ENCODE results near the gene SLC35F3.

SLC35F3 gene

DNA sequence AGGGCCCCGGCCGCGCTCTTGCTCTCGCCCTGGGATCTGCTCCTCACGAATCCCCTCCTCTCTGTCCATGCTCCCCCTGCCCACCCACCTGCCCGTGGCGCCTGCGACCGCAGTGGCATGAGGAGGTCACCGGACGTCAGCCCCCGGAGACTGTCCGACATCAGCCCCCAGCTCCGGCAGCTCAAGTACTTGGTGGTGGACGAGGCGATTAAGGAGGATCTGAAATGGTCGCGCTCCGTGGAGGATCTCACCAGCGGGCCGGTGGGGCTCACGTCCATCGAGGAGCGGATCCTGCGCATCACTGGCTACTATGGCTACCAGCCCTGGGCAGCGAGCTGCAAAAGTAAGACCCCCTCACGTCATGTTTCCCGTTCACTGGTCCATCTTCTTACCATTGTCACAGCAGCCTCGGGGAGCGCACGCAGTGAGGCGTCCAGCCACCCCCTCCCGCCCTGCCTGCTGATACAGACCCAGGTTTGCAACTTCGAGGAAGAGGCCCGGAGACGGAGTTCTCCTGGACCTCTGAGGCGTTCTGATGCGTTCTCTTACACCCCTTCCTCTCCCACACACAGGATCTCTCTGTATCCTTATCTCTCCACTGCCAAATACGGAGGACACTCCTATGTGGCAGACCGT, 1.1 kb downstream of the SLC35F3 start:
- no peaks in the 10 kb centered on the region for H3K36me3 ChIP-seq
- TF ChIP-seq CTCF (IDR thresholded peaks at IDR 0.05; ENCODE audit: low read depth, low read length): no peak
- H3K27ac ChIP-seq: no peak overlapping the region
- peak overlapping the region; percentile 38 for H3K4me3 ChIP-seq (ENCODE audit: low read depth, low read length)
- peaks cover 98% of the 10 kb centered on the region for H3K27me3 ChIP-seq (ENCODE audit: insufficient read depth, low read depth, severe bottlenecking)
- peaks cover 9% of the 10 kb centered on the region for H3K9me3 ChIP-seq (ENCODE audit: severe bottlenecking)
- peak; percentile 23 for DNase-seq

DNA sequence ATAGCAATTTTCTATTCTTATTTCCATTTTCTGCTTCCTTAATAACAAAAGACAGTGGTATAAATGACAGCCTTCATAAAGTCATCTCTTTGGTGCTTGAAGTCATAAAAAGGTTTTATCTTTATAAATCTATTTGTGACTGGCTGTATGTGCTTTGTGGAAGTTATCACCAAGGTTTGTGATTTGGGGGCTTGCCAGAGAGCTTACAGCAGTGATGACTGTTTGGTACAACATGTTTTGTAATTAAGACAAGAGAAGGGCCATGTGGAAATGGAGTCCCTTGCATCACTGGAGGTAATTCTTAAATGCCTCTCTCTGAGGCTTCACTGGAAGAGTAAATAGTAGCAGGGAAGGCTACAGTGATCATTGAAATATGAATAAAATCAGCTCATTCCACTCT, 2.7 kb downstream of the SLC35F3 start:
- H3K4me3 ChIP-seq (ENCODE audit: low read depth, low read length): no peak overlapping the region
- H3K9me3 ChIP-seq (ENCODE audit: severe bottlenecking): peaks cover 11% of the 10 kb centered on the region
- H3K27ac ChIP-seq: no peak overlapping the region
- no peak for TF ChIP-seq CTCF (IDR thresholded peaks at IDR 0.05; ENCODE audit: low read depth, low read length)
- no peaks in the 10 kb centered on the region for H3K36me3 ChIP-seq
- DNase-seq: no peak
- peaks cover 98% of the 10 kb centered on the region for H3K27me3 ChIP-seq (ENCODE audit: insufficient read depth, low read depth, severe bottlenecking)

- Histone ChIP-seq H3K27me3 (ENCODE audit: insufficient read depth, low read depth, severe bottlenecking) (peaks cover 98% of the 10 kb centered on the region), H3K27ac (no peak overlapping the region), H3K36me3 (no peaks in the 10 kb centered on the region), H3K4me3 (ENCODE audit: low read depth, low read length) (no peak overlapping the region), H3K9me3 (ENCODE audit: severe bottlenecking) (peaks cover 13% of the 10 kb centered on the region)
- DNase-seq: no peak
- no peak for TF ChIP-seq CTCF (IDR thresholded peaks at IDR 0.05; ENCODE audit: low read depth, low read length)
These were observed 3.6 kb downstream of the SLC35F3 start for GRCh38 chr1:233908092-233908491.

GRCh38 chr1:233909195-233909594, 4.7 kb downstream of the SLC35F3 start:
- peaks cover 98% of the 10 kb centered on the region for H3K27me3 ChIP-seq (ENCODE audit: insufficient read depth, low read depth, severe bottlenecking)
- H3K9me3 ChIP-seq (ENCODE audit: severe bottlenecking): peaks cover 10% of the 10 kb centered on the region
- H3K4me3 ChIP-seq (ENCODE audit: low read depth, low read length): no peak overlapping the region
- H3K36me3 ChIP-seq: no peaks in the 10 kb centered on the region
- no peak for TF ChIP-seq CTCF (IDR thresholded peaks at IDR 0.05; ENCODE audit: low read depth, low read length)
- H3K27ac ChIP-seq: no peak overlapping the region
- DNase-seq: no peak

- DNase-seq: no peak
- no peak overlapping the region for H3K27ac ChIP-seq
- peaks cover 3% of the 10 kb centered on the region for H3K9me3 ChIP-seq (ENCODE audit: severe bottlenecking)
- TF ChIP-seq CTCF (IDR thresholded peaks at IDR 0.05; ENCODE audit: low read depth, low read length): no peak
- no peaks in the 10 kb centered on the region for H3K36me3 ChIP-seq
- H3K4me3 ChIP-seq (ENCODE audit: low read depth, low read length): no peak overlapping the region
- H3K27me3 ChIP-seq (ENCODE audit: insufficient read depth, low read depth, severe bottlenecking): peaks cover 99% of the 10 kb centered on the region
These were observed 8.0 kb downstream of the SLC35F3 start for GRCh38 chr1:233912447-233912846.

GRCh38 chr1:233912909-233913308, 8.4 kb downstream of the SLC35F3 start:
- Histone ChIP-seq H3K27me3 (ENCODE audit: insufficient read depth, low read depth, severe bottlenecking) (peaks cover 99% of the 10 kb centered on the region), H3K36me3 (no peaks in the 10 kb centered on the region), H3K27ac (no peak overlapping the region), H3K4me3 (ENCODE audit: low read depth, low read length) (no peak overlapping the region), H3K9me3 (ENCODE audit: severe bottlenecking) (peaks cover 3% of the 10 kb centered on the region)
- no peak for TF ChIP-seq CTCF (IDR thresholded peaks at IDR 0.05; ENCODE audit: low read depth, low read length)
- no peak for DNase-seq

All from WERI-Rb-1 (cell line).